ENCODE data around the gene MRPL10. TPM values are rescaled to one million over a fixed set of nuclear protein-coding genes. Genes with fewer than 3 reads are reported as not detected.

The MRPL10 gene
- total and polyA plus RNA-seq, 2 of the 8 experiments (the other 6 are each of a cell fraction or from before 2014, with no cell fraction given), result 85.3 to 214 TPM

DNA sequence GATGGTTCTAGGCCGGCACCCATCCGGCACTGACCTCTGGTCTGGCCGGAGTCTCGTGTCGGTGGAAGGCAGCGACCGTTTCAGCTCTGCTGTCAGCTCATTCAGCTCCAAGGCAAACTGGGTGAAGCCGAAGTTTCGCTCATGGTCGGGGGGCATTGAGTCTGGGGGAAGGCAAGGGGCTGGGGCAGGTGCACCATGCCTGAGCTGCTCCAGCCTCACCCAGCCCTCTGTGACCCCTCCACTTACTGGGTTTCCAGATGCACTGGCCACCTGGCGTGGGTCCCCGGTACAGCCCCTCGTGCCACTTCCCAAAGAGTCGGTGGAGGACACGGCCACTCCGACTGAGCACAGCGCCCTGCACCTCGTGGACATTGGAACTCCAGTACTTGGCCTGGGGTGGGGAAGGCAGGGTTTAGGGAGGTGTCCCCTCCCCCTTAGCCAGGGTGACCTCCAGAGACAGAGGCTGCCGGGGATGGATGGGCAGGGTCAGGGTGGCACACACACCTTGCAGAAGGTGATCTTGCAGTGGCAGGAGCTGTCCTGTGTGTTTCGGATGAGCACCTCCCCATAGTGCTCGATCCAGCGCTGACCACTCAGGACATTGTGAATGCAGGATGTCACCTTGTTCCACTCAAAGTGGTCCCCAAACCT, 22.4 kb downstream of the MRPL10 start:
- Histone ChIP-seq H3K14ac (ENCODE audit: insufficient read length) (no peak overlapping the region), H2AFZ (ENCODE audit: low read length) (no peak overlapping the region), H4K5ac (ENCODE audit: insufficient read length, low read depth, low read length) (no peak overlapping the region), H3K27ac (ENCODE audit: low read depth, low read length) (no peak overlapping the region), H2BK12ac (ENCODE audit: low read depth, low read length) (no peak overlapping the region), H3K23ac (ENCODE audit: insufficient read length) (no peak overlapping the region), H3K79me1 (ENCODE audit: low read depth, low read length) (no peaks in the 10 kb centered on the region; the same call in 1 of the 2 replicates), H2BK120ac (replicated peaks; ENCODE audit: low read depth, low read length) (no peak overlapping the region), H2BK20ac (ENCODE audit: low read length) (no peak overlapping the region), H3K9me3 (ENCODE audit: insufficient read depth in 2 of 2, low read depth in 1 of 2, low read length in 1 of 2) (no peaks in the 10 kb centered on the region), H4K91ac (replicated peaks; ENCODE audit: insufficient read length, low read length) (no peak overlapping the region), H3K23me2 (ENCODE audit: low read depth, low read length) (no peaks in the 10 kb centered on the region), H4K8ac (ENCODE audit: extremely low read depth, insufficient read depth, low read length) (no peak overlapping the region), H2BK5ac (ENCODE audit: low read depth, low read length) (no peak overlapping the region), H2AK5ac (ENCODE audit: low read depth, low read length) (no peak overlapping the region), H3K36me3 (ENCODE audit: control insufficient read depth in 2 of 4, insufficient read depth in 4 of 4, low read length in 3 of 4) (peaks cover 0 to 2% (median 0%) of the 10 kb centered on the region in 4 experiments; a peak in 1 of 8 replicates), H3K18ac (ENCODE audit: extremely low read depth, low read length) (no peak overlapping the region), H3K79me2 (ENCODE audit: control insufficient read depth in 1 of 2, insufficient read depth in 2 of 2, low read length in 2 of 2) (no peaks in the 10 kb centered on the region), H3K27me3 (replicated peaks in 1 of 4; ENCODE audit: control insufficient read depth in 3 of 4, extremely low read depth in 1 of 4, insufficient read depth in 3 of 4, low read length in 3 of 4) (no peaks in the 10 kb centered on the region), H4K20me1 (replicated peaks in 1 of 2; ENCODE audit: control insufficient read depth in 1 of 2, insufficient read depth in 2 of 2, low read length in 2 of 2) (peaks cover 2 to 4% of the 10 kb centered on the region in 2 experiments), H3K4me1 (replicated peaks in 1 of 4; ENCODE audit: control insufficient read depth in 3 of 4, insufficient read depth in 4 of 4, low read length in 3 of 4) (no peaks in the 10 kb centered on the region; a peak in 1 of 7 replicates), H3K9ac (replicated peaks in 1 of 4; ENCODE audit: extremely low read depth in 1 of 4, low read depth in 3 of 4, low read length in 3 of 4) (no peak overlapping the region), H3K4me2 (ENCODE audit: insufficient read depth in 1 of 2, low read depth in 2 of 2, low read length in 2 of 2) (no peak overlapping the region), H3K4ac (replicated peaks; ENCODE audit: insufficient read length, low read depth, low read length) (no peak overlapping the region), H3K56ac (replicated peaks; ENCODE audit: insufficient read length, low read depth, low read length) (no peak overlapping the region), H3K4me3 (ENCODE audit: extremely low read depth in 1 of 4, insufficient read depth in 2 of 4, low read depth in 3 of 4, low read length in 4 of 4) (no peak overlapping the region), H2BK15ac (ENCODE audit: low read length) (no peak overlapping the region)
- no peak for DNase-seq (ENCODE audit: low read depth in 1 of 2, low spot score in 2 of 2)
- FAIRE-seq, result no peak
- ChIA-PET CTCF (ENCODE audit: partially characterized antibody) (interaction anchor here (1.3 kb wide), 1 partner anchor 32 kb away, joined by 3 read pairs; the partner anchor contains the start of gene SCRN2), POLR2A (ENCODE audit: partially characterized antibody) (interaction anchor here (1.4 kb wide), 1 partner anchor 13 kb away, joined by 4 read pairs; the partner anchor contains the start of gene OSBPL7)
- 88% methylated on average over 22 of the region's 22 CpGs; no CpG with 5 or more reads in 1 of the 2 experiments for WGBS, 2 experiments (ENCODE audit: extremely low coverage in 1 of 2, insufficient coverage in 1 of 2, insufficient read length in 1 of 2, insufficient replicate concordance in 2 of 2, low coverage in 1 of 2, low lambda C conversion rate in 2 of 2, missing lambda C conversion rate in 1 of 2)
- TF ChIP-seq, protein P1, sequence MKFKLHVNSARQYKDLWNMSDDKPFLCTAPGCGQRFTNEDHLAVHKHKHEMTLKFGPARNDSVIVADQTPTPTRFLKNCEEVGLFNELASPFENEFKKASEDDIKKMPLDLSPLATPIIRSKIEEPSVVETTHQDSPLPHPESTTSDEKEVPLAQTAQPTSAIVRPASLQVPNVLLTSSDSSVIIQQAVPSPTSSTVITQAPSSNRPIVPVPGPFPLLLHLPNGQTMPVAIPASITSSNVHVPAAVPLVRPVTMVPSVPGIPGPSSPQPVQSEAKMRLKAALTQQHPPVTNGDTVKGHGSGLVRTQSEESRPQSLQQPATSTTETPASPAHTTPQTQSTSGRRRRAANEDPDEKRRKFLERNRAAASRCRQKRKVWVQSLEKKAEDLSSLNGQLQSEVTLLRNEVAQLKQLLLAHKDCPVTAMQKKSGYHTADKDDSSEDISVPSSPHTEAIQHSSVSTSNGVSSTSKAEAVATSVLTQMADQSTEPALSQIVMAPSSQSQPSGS (IDR thresholded peaks at IDR 0.05; ENCODE audit: low read length), result no peak
- no peak for TF ChIP-seq SIX5 (IDR thresholded peaks at IDR 0.05; ENCODE audit: low read depth, low read length)
- no peak for TF ChIP-seq KDM4A (IDR thresholded peaks at IDR 0.05; ENCODE audit: low read depth, low read length, severe bottlenecking)
- no peak for TF ChIP-seq SP4 (IDR thresholded peaks at IDR 0.05; ENCODE audit: low read length)
- TF ChIP-seq GABPA (IDR thresholded peaks at IDR 0.05; ENCODE audit: borderline replicate concordance, insufficient read depth, low read length), result no peak
- TF ChIP-seq KDM5A (IDR thresholded peaks at IDR 0.05; ENCODE audit: low read length), result no peak
- TF ChIP-seq ZNF274 (IDR thresholded peaks at IDR 0.05; ENCODE audit: borderline replicate concordance, extremely low read depth, low read length), result no peak
- TF ChIP-seq, protein P2, sequence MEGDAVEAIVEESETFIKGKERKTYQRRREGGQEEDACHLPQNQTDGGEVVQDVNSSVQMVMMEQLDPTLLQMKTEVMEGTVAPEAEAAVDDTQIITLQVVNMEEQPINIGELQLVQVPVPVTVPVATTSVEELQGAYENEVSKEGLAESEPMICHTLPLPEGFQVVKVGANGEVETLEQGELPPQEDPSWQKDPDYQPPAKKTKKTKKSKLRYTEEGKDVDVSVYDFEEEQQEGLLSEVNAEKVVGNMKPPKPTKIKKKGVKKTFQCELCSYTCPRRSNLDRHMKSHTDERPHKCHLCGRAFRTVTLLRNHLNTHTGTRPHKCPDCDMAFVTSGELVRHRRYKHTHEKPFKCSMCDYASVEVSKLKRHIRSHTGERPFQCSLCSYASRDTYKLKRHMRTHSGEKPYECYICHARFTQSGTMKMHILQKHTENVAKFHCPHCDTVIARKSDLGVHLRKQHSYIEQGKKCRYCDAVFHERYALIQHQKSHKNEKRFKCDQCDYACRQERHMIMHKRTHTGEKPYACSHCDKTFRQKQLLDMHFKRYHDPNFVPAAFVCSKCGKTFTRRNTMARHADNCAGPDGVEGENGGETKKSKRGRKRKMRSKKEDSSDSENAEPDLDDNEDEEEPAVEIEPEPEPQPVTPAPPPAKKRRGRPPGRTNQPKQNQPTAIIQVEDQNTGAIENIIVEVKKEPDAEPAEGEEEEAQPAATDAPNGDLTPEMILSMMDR (IDR thresholded peaks at IDR 0.05; ENCODE audit: control extremely low read depth in 1 of 3, insufficient read depth in 1 of 3, low read depth in 1 of 3, low read length in 3 of 3), result no peak

All from H1 (cell line).